SK-MEL-5 (cell line): Measurements from ENCODE around the gene KIF1A. TPM values are rescaled to one million over a fixed set of nuclear protein-coding genes. Genes with fewer than 3 reads are reported as not detected.
"Not testable (repeated sequence)": the region's sequence is repeated elsewhere in the genome, so short reads cannot be mapped to it uniquely, and the experiment has no call there.

Experiments used
- DNase-seq: peaks from one replicate; pipeline ENCODE4 v3.0.0-alpha.2; 2016; ENCODE audit warnings: low read depth, low spot score
- in situ Hi-C: cut with HindIII; loops from 2 replicates; pipeline ENCODE4 v1.10.0; 2016; ENCODE audit warnings: low sequenced_read_pairs, high pct_unique_total_duplicates, low pct_unique_long_range_greater_than_20kb
- small RNA-seq, 2 experiments: library from RNA; depleted of rRNA; stranded (forward); fragments of <200 nt; gene quantifications; one replicate each; pipeline ENCODE3, GENCODE V24; 2014
- total RNA-seq: library from RNA; depleted of rRNA; stranded (reverse); fragments of >200 nt; shearing (Covaris generic); gene quantifications from 2 replicates; pipeline ENCODE4 v1.2.3, GENCODE V29; 2014; rRNA removed

The KIF1A gene
- total RNA-seq, 1 experiment from 2014 or later, result 0.50 TPM

DNA sequence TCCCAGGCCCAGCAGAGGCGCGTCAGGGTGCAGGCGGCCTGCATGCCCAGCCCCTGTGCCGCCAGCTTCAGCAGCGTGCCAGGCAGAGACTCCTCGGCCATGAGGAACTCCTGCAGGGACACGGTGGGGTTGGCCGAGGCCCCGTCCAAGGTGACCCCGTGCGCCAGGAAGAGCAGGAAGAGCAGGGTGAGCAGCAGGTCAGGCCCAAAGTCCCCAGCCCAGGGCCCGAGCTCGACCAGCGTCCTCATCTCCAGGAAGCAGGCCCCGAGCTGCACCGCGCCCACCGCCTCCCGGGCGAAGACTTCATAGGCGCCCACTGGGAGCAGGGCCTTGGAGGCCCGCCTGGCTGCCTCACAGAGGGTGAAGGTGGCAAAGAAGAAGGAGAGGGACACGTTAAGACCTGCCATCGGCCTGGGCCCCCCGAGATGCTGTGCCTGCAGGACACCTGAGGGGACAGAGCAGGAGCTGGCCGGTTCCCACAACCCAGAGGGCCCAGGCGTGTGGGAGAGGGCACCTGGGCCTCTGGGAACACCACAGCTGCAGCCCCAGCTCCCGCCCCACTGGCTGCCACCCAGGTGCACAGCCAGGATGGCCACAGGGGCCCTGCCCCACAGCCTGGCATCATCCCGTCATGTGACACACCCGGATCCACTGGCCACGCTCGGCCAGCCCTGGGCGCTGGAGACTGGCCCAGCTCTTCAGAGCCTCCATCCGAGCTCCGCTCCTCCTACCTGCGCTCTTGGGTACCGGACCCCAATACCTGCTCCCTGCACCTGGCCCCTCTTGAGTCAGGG is 137.4 kb downstream of the KIF1A start, which contains the start of gene AQP12B:
Gene AQP12B (minus strand): TSS at position 455 of the 794 bp plus-strand sequence. CDS start 48 bp downstream, at position 407.
- DNase-seq, in situ Hi-C loops: not testable (repeated sequence)

DNA sequence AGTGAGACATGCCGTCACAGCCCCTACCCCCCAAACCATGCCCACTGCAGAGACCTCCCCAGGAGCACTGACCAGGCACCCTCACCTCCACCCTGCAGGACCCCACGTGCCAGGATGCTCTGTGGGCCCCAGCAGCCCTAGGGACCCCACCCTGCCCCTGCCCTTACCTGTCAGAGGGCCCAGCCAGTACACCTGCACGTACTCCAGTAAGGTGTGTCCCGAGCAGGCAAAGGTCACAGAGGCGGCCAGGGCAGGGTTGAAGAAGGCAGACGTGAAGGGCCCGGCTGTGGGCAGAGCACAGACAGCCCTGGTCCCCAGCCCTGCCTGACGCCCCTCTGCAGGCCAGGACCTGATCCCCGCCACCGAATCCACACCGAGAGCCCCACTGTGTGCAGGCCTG is 139.8 kb downstream of the KIF1A start:
- DNase-seq, in situ Hi-C loops: not testable (repeated sequence)

DNA sequence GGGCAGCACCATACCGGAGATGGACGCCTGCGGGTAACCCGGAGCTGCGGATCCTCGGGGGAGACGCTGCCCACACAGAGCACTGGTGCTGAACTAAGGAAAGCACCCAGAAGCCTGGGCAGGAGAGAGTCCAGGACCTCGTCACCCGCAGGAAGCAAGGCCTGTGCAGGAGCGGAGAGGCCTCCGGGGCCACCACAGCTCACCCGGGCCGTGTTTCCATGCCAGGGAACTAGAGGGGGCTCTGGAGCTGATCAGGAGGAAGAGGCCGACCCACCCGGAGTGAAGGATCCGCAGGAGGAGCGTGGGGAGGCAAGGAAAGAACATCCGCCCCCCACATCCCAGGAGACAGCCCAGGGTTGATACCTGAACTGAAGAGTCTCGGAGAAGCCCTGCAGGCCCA is 141.1 kb downstream of the KIF1A start:
- in situ Hi-C loops, result not testable (repeated sequence)

DNA sequence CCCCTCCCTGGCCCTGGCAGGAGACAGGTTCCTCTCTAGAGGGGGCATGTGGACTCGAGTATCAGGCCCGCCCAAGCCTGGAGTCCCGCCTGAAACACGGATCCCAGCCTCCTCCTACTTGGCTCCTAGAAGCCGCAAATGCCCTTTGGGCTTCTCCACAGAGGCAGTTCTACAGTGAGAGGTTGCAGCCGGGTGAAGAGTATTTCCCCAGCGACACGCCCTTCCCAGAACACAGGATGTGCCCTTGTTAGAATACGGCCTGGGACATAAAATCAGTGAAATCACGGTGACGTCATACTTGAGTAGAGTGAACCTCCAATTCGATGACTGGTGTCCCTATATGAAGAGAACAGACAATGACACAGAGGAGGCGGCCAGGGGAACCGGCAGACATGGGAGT is 142.0 kb downstream of the KIF1A start:
- in situ Hi-C loops, DNase-seq: not testable (repeated sequence)

More for the DNA sequence above, 141.1 kb downstream of the KIF1A start:
- not testable (repeated sequence) for DNase-seq

DNA sequence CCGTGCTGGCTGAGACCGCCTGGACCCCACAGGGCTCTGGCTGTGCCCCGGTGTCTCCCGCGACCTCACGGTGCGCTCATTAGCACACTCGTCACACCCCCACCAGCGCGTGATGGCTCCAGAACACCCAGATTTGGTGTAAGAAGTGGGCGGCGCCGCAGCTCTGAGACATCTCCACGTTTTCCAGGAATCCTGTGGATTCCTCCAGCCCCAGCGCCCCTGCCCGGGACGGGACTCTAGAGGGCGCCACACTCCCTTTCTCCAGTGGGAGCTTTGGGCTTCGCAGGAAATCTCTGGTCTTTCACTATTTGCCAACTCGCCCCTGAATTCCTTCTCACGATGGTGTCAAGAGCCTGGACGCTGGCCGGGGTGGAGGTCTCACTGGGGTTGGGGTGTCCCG is 144.7 kb downstream of the KIF1A start:
- DNase-seq, result not testable (repeated sequence)

DNA sequence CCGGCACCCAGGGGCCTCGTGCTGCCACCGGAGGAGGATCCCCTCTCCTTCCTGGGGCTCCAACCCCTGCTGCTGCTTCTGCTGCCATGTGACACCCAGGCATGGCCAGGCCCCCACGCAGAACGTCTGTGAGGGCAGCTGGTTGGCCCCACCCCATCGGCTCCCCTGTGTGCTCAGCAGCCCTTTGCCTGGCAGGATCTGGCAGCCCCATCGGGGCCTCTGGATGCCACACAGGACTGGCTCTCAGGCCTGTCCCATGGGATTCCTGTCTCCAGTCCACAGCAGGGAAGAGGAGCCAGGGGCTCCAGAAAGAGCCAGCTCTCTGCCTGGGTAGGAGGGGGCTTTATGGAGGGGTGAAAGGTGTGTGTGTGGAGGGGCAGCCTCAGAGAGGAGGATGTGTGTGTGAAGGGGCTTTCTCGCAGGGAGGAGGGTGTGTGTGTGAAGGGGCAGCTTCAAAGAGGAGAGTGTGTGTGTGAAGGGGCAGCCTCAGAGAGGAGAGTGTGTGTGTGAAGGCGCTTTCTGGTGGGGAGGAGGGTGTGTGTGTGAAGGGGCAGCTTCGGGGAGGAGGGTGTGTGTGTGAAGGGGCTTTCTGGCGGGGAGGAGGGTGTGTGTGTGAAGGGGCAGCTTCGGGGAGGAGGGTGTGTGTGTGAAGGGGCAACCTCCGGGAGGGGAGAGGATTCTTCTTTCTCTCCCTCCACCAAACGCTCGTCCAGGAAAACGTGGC is 145.4 kb downstream of the KIF1A start:
- DNase-seq, in situ Hi-C loops: not testable (repeated sequence)

More for the DNA sequence above, 144.7 kb downstream of the KIF1A start:
- in situ Hi-C loops, result not testable (repeated sequence)

DNA sequence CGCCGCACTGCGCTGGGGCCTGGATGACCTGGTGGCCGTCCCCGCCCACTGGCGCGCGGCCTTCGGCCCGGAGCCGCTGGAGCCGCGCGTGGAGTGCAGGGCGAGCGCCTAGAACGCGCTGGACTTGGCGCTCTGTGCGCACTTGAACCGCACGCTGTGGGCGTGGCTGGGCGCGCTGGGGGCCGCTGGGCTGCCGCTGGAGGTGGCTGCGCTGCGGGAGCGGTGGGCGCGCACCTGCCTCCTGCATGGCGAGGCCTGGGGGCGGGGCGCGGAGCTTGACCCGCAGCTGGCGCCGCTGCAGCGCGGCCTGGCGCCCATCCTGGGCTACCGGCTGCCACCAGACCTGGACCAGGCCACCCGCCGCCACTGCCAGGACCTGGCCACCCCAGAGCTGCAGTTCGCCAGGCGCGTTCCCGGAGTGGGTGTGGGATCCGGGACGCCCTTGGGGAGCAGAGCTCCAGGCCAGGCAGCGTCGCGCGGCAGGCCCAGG is 147.3 kb downstream of the KIF1A start:
- DNase-seq, result no peak
- in situ Hi-C loops, result no loop called here

DNA sequence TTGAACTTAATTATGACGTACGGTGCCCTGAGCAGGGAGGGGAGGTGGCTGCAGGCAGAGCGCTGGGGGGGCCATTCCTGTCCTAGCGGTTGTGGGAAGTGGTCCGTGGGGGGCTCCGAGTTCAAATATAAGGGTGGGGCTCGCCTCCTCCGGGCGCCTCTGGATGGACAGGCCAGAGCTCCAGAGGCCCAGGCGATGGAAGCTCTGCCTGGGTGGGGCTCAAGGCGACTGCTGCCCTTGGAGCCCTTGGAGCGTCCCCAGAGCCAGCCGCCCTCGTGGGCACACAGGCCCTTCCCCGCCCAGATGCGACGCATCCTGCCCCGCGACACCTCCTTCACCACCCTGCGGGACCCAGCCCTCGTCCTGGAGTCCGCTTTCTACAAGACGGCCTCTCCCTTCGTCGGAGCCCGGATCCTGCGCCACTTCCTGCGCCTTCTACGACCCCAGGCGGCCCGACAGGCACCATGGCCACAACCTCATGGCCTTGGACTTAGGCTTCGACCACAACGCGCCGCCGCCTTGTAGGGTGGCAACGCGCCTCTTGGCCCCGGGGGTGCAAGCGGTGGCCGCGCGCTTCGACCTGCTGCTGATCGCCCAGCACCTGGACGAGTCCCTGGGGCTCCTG is 147.8 kb downstream of the KIF1A start:
- in situ Hi-C loops, result no loop called here
- no peak for DNase-seq

DNA sequence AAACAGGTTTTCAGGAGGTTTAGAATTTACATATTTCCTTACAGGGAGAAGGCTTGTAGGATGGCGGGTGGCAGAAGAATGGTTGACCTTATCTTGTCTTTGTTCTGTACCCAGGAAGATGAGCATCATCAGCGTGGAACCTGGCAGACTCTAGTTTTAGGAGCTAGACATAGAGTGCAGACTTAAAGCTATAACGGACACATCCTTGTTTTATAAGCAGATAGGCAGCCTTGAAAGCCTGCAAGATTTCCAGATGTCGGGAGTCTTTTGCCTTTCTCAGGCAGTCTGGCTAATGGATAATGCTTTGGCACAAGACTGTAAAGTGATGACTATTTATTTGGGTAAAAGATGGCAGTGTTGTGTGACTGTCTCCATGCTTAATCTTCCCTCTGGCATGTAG is 149.1 kb downstream of the KIF1A start:
- in situ Hi-C loops, result no loop called here
- DNase-seq, result no peak

DNA sequence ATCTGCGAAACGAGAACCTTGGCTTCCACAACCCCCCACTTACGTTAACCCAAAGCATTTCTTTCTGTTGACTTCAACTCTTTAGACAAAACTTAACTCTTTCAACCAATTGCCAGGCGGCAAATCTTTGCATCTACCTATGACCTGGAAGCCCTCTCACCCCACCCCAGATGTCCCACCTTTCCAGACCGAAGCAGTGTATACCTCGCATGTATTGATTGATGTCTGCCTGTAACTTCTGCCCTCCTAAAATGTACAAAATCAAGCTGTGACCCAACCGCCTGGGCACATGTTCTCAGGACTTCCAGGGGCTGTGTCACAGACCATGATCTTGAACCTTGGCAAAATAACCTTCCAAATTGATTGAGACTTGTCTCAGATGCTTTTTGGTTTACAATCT is 149.6 kb downstream of the KIF1A start:
- in situ Hi-C loops, result no loop called here
- DNase-seq, result no peak

DNA sequence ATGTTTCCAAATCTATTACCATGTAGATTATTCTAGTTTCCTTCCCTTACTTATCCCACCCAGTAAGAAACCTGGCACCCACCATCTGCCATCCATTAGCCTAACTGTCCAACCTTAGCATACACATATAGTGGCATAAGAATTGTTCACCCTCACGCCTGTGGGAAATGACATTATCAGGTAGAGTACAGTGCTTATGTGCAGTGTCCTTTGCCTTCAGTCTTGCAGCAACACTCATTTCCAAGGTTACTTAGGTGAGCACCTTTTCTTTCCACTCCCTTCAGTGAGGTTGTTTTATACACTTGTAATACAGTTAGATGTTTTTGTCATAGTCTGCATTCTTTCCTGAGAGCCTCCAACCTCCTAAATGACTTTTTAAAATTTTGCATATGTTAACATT is 155.4 kb downstream of the KIF1A start:
- no peak for DNase-seq
- in situ Hi-C loops, result no loop called here

Small RNAs within 50 kb of the gene (small RNA-seq; reads per million reads assigned to genes)
- gene AC011298.3, result 0 reads per million in 2 experiments

Other genes starting within 250 kb of the KIF1A start
- gene CAPN10, start 233.5 kb downstream of the KIF1A start, total RNA-seq, result 15.5 and 20.7 TPM in 2 replicates
- 0.05 TPM in 1 of 2 replicates, not detected in the other for gene GPR35, start 194.7 kb downstream of the KIF1A start, total RNA-seq
- not detected in 2 replicates for gene AQP12B, start 137.3 kb downstream of the KIF1A start, total RNA-seq
- gene AQP12A, start 128.4 kb downstream of the KIF1A start, total RNA-seq, result not detected in 2 replicates
- gene AGXT, start 48.6 kb upstream of the KIF1A start, total RNA-seq, result 0.16 TPM in 1 of 2 replicates, not detected in the other
- gene MAB21L4, start 75.9 kb upstream of the KIF1A start, total RNA-seq, result not detected in 2 replicates
- not detected in 2 replicates for gene CROCC2, start 86.1 kb upstream of the KIF1A start, total RNA-seq
- gene SNED1, start 178.4 kb upstream of the KIF1A start, total RNA-seq, result 0.11 and 0.13 TPM in 2 replicates